Lung microvascular endothelial cell (primary cell): Measurements from ENCODE around the gene SND1. TPM values are rescaled to one million over a fixed set of nuclear protein-coding genes. Genes with fewer than 3 reads are reported as not detected.
"Not testable (repeated sequence)": the region's sequence is repeated elsewhere in the genome, so short reads cannot be mapped to it uniquely, and the experiment has no call there.

Experiments used
- DNase-seq, 2 donors: peaks; one replicate each; pipeline versions ENCODE4 v3.0.0 to v3.0.0-alpha.2; 2010; ENCODE audit warnings: low read depth in 2 of 2
- total RNA-seq: library from RNA; depleted of rRNA; stranded (reverse); fragments of >200 nt; gene quantifications from 2 replicates; pipeline ENCODE4 v1.2.1, GENCODE V29; 2014

SND1 gene
- total RNA-seq, 1 donor from 2014 or later, result 105 TPM

DNA sequence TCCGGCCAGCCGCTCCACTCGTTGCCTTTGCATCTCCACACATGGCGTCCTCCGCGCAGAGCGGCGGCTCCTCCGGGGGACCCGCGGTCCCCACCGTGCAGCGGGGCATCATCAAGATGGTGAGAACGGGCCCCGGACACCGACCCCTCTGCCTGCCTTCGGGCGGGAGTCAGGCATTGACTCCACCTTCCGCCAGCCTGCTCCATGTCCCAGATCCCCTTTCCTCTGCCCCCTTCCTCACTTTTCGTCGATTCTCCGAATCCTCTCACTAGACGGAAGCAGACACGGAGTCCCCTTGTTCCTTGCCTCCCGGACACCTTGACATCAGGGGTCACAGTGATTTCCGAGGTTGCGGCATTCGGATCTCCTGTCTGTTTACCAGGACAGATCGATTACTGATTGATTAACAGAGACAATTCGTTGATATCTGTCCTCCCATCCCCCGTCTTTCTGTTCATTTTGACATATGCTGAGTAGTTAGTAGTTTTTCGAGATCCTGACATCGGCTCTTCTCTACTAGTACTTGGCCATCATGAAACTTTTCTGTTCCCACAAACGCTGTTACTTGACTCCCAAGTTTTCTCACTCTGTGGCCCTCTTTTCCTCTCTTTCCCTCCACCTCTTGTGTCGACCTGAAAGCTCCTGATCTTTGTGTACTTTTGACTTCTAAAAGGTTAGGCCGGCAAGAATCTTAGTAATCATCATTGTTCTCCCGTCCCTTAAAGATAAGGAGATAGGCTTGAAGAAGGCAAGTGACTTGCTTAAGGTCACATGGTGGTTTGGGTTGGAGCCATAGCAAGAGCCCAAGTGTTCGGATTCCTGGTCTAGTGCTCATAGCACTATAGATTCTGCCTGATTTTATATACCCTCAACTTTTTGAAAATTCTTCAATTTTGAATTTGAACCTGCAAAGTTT is 597 bp downstream of the SND1 start:
- DNase-seq, result peak in 1 of 2 donors; percentile 29

DNA sequence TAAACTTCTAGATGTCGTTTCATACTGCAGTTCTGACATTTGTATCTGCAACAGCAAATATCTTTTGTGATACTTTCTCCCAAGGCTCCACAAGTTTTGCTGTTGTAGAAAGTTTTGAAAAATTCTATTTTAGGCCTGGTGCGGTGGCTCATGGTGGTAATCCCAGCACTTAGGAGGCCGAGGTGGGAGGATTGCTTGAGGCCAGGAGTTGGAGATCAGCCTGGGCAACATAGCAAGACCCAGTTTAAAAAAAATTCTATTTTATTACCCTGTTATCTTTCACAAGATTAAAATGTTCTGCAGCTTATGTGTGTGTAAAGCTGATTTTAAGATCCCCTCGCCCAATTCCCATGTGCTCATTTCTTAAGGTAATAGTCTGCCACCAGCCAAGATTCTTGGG is 1.4 kb downstream of the SND1 start:
- DNase-seq, result no peak

DNA sequence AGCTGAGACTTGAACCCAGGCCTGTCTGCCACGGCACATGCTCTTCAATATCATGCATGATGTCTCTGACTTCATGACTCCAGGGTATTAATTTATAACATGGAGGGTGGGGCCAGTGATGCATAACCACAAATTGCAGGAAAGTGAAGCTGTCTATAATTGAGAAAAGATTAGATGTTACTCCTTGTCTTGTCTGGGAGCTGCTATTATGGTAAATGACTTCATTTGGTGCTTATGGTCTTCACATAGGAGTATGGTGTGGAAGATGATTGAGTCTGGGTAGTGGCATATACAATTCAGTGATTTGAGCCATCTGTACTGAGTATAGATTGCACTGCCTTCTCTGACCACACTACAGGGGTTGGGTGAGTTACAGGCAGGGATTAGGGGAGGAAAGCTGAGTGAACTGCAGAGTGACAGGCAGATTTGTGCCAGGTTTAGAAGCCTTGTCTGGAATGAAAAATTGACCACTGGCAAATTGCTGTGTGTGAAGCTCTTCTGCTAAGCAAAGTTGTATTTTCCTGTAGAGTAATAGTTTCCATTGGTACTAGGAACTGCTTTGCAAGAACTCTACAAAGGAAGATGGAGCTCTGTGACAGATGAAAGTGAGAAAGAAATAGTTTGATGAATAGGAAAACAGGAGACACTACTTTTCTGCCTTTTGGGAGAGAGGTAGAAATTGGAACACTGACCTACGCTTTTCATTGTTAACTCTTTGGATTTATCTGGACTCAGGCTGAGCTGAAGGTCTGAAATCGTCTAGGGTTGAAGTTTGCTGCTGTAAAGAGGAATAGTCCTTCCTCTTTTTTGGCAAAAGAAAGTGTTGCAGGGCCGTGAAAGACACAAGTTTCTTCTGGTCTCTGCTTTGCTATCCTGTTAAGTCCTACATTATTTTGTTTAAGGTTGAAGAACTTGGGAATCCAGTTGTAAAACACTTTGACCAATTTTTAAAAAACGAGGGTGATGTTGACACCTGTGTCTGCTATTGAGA is 2.7 kb downstream of the SND1 start:
- peak in 1 of 2 donors; percentile 51 for DNase-seq

DNA sequence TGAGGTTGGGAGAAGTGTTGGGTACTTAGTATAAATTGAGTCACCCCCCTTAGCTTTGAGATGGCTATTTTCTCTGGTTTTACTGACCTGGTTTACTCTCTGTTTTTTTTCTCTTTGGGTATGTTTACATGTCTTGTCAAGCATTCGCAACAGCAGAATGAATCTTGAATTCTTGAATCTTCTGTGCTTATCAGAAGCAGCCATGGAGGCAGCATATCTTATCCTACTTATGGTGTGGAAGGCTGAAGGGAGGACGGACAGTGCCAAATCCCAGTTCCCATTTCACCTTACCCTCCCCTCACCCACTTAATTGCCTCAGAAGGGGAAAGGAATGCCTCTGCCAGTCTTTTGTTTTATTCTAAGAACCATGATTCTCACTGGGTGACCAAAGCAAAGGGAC is 3.7 kb downstream of the SND1 start:
- DNase-seq, result no peak

DNA sequence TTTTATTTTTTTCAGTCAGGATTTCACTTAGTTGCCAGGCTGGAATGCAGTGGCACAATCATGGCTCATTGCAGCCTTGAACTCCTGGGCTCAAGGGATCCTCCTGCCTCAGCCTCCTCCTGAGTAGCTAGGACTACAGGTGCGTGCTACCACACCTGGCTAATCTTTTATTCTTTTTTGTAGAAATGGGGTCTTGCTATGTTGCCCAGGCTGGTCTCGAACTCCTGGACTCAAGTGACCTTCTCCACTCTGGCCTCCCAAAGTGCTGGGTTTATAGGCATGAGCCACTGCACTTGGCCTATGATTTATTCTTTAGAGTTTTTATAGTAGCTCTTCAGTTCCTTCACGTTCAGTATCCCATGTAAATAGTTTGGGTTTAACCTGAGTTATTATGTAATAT is 5.5 kb downstream of the SND1 start:
- DNase-seq, result no peak

DNA sequence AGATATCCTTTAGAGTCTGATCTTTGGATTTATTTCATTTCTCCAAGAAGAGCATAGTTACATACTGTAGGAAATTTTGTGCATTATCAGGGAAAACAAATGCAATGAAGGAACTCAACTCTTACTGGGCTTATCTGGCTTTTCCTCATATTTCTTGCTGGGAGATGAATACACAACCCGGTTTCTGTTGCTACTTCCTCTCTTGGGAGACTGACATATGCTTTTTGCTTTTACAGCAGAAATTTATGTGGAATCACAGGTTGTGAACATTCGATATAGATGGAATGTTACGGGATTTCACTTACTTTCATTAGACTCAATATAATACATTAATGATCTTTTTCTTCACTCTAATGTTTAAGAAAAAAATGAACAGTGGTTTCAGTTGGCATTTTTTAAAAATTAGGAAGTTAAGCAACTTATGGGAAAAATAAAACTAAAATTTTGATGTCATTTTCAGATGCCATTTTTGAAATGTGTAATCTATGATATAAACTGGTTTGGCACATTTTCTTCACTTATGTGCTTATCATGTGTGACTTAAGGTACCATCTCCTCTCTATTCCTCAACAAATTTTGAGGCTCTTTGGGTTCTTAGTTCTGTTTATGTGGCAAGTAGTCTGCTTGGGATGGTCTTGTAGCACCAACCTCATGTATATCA is 7.1 kb downstream of the SND1 start:
- DNase-seq, result no peak

DNA sequence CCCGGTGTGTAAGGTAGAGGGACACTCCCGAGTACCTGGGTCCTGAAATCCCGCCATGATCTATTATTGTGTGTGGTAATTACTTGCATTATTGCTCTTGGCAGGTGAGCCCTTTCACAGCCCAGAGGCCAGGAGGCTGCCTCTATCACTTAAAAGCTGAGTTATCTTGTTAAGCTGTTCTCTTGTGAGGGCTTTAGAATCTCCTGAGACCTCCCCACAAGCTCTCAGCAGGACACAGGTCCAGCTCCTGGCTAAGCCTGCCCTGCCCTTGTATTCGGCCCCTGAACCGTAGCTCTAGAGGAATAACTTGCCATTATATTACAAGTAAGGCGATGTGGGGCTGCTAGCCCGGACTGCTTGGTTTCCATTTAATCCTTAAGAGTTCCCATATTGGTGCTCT is 13.9 kb downstream of the SND1 start:
- no peak for DNase-seq

DNA sequence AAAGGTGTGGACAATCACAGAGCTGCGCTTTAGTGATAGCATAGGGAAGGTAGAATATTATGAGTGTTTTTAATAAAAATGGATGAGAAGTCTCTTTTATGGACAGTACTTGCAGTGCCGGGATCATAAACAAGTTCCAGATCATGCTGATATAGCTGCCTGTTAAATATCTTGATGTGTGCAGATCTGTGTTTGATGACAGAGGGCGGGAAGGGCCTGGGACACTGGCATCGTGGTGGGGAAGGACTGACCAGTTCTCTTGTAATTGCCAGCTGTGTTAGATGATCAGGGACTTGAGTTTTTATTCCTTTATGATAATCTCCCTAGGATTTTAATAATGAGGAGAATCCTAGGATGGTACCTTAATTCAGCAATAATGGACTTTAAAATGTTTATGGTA is 14.6 kb downstream of the SND1 start:
- no peak for DNase-seq

DNA sequence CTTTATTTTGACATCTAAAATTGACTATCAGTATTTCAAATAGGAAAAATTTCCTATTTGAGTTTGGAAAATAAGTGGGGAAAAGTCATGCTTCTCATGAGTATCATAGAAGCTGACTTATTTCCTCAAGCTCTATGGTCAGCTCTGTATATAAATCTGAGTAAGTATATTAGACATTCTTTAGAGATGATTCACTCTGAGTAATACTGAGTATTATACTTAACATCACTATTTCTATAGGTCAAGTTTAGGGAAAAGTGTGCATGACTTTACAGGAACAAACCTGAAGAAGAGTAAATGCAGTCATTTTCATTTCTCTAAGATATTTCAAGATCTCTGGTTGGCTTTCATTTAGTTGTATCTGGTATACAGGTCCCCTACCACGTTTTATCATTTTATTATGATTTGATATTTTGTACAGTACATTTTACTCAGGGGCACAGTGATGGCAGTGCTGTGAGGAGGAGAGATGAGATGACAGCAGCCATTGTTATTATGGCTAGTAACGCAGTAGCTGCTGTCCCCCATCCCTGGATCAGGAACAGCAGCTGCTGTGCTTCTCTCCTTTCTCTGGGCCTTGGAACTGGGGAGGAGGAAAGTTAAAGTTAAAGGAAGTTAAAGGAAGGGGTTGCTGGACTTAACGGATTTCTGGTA is 15.2 kb downstream of the SND1 start:
- DNase-seq, result peak in 1 of 2 donors; percentile 68

DNA sequence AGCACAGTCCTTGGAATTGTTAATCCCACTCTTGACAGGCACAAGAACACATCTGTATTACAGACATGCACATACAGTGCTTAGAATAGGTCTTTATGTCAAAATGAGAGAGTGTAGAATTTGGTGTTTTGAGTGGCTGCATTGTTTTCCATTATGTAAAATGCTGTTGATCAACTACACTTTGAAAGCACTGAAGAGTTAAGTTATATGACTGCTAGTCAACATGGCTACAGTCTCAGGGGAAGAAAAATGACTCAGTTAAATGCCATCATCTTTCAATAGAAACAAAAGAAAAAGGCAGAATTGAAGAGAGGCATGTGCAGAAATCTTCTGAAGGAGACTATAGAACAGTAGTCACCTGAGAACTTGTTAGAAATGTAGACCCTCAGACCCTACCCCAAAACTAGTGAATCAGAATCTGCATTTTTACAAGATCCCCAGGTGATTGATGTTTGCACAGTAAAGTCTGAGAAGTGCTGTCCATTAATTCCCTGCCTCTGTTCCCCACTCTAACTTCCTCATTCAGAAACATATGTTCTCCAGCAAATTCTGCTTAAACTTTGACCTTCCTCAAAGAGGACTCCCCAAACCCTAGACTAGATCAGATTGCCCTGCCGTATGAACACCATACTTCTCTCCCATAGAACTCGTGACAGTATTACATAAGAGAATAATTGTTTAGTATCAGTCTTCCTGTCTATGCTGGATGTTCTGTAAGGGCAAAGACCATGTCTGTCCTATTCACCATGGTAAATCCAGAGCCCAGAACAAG is 16.0 kb downstream of the SND1 start:
- DNase-seq, result peak in 1 of 2 donors; percentile 38

DNA sequence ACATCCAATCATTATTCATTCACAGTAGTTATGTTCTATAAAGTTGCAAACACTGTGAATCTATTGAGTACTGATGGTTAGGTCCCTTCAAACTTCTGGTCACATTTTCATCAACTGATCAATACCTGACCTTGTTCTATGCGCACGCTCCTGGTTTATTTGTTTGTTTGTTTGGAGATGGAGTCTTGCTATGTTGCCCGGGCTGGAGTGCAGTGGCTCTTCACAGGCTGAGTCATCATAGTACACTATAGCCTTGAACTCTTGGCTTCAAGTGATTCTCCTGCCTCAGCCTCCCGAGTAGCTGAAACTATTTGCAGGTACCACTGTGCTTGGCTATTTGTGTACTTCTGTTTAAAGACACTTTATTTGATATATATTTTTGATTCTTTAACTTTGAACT is 19.3 kb downstream of the SND1 start:
- no peak for DNase-seq

DNA sequence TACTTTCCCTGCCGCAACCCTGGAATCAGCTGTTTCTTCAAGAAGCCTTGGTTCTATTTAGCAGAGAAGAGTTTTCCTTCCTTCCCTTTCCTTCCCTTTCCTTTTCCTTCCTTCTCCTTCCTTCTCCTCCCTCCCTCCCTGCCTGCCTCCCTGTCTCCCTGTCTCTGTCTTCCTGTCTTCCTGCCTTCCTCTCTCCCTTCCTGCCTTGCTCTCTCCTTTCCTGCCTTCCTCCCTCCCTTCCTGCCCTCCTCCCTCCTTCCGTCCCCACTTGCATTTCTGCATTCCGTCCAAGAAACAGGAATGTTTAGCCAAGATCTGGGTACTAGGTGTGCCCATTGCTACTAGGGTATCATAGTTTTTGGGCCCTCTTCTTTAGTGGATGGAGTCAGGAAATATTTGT is 21.9 kb downstream of the SND1 start:
- DNase-seq, result no peak

DNA sequence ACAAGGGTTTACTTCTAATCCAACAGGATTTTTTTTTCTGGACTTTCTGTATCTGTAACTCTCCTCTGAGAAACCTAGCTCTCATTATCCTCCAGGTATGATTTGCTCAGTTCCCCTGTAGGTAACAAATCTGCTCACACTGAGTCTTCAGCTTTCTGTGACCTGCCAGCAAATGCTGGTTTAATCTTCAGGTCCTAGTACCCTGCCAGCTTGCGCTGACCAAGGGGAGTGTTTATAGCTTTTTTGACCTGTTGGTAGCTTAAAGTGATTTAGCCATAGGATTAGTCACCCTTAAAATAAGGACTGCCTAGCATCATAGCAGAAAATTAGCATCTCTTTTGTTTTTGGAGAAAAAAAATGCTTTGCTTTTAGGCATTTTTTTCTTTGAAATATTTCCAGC is 22.4 kb downstream of the SND1 start:
- DNase-seq, result no peak

DNA sequence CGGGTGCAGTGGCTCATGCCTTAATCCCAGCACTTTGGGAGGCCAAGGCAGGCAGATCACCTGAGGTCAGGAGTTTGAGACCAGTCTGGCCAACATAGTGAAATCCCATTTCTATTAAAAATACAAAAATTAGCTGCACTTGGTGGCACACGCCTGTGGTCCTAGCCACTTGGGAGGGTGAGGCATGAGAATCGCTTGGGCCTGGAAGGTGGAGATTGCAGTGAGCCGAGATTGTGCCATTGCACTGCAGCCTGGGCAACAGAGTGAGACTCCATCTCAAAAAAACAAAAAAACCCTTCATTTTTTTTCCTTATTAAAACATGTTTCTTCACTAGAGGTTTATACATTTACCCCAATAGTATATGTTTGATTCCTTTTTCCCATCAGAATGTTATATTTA is 22.9 kb downstream of the SND1 start:
- DNase-seq, result not testable (repeated sequence)

DNA sequence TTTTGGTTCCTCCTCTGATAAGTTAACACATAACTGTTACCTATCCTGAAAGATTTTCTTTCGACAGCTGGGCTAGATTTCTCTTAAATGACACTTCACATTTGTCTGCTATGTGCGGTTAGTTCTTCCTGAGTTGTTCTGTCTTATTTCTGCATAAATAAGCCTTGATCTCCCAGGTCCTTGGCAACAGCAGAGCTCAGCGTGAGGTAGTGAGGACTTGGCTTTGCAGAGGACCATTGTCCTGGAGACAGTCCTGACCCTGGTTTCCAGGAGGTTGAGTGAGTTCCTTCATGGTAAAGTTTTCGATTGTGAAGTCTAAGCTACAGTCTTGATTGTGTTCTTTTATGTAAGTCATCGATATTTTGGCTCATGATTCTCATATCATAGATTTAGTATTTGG is 23.7 kb downstream of the SND1 start:
- no peak for DNase-seq

DNA sequence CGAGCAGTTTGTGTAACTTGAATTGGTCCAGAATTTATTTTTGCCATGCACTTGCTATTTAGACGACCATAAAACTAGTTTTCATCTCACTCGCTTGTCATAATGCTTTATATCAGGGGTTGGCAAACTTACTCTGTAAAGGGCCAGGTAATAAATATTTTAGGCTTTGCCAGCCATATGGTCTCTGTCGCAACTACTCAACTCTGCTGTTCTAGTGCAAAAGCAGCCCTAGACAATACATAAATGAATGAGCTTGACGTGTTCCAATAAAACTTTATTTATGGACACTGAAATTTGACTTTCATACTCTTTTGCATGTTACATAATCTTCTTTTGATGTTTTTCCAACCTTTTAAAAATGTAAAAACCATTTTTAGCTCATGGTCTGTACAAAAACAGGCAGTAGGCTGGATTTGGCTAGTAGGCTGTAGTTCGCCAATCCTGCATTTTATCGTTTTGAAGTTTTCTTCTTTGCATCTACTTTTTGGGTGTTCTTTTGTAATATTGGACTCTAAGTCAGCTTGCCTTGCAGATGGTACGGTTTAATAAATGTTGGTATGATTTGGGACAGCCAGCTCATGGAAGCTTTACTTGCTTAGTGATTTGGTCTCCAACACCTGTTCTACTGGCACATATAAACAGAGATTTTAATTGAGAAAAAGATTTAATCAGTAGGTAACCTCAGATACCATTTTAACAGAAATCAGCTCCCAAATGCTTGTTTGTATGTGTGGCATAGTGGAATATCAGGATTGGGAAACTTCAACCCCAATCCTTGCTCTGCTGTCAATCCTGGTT is 25.6 kb downstream of the SND1 start:
- no peak for DNase-seq

DNA sequence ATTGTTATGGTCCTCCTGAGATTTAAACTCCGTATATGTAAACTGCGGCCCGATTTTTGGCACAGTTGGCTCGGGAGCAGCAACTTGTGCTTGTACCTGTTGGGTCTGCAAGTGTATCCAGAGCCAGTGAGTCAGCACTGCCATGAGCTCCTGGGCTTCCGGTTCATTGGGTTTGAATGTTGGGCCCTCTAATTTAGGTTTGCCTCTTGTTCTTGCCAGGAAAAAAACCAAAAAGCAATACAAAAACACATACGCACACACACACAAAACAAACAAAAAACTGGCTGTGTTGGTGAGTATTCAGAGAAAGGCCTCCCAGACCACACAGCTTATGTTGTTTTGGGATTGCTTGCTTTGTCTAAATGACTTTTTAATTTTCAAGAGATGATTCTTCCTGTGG is 26.3 kb downstream of the SND1 start:
- DNase-seq, result no peak

DNA sequence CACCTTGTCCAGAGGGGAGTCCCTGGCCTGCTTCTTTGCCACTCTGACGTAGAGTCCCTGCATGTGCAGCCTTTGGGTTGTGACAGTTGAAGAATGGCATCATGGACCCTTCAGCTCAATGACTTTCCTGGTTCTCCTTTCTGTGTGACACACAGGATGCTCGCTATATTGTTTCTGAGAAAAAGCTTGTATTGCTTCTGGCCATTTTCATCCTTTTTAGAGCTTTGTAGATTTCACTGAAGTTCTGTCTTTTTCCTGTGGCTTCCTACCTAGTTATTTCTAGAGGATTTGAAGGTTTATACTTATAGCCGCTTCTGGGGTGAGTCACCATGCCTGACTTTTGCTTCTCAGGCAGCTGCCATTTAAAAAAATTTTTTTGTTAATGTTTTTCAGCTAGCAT is 27.0 kb downstream of the SND1 start:
- DNase-seq, result peak in 1 of 2 donors; percentile 50

DNA sequence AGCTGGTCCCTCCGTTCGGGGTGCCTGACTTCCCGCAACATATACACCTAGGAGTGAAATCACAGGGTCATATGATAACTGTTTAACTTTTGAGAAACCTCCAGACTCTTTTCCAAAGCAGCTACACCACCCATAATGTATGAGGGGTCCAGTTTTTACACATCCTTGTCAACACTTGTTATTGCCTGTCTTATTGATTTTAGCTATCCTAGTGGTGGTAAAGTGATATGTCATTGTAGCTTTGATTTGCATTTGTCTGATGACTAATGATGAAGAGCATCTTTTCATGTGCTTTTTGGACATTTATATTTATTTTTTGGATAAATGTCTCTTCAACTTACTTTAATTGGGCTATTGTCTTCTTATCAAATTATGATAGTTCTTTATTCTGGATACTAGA is 29.0 kb downstream of the SND1 start:
- DNase-seq, result no peak

DNA sequence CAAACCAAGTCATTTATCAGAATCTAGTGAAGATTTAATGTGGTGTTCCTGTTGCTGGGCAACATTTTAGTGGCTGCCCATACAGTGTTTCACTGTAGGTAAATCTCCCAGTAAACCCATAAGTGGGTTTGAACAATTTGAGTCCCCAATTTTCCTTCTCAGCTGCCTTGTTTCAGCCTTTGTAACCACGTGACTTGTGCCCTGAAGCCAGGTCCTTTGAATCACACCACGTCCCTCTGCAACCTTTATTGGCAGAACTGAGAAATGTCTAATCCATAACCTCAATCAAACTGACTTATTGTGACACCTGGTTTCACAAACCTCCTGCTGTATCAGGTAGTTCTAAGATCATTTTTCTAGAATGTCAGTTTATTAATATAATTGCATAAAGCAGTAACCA is 30.1 kb downstream of the SND1 start:
- no peak for DNase-seq
